HG03439 (cell line): ENCODE results near the gene ABHD12.

Experiments used
- ATAC-seq: cut with Tn5 transposase; IDR thresholded peaks from one replicate; pipeline ENCODE4 v1.9.1; 2021; ENCODE audit warnings: mild to moderate bottlenecking, moderate library complexity; ENCODE audit not compliant: unreplicated experiment

Gene ABHD12

GRCh38 chr20:25280574-25281535 lies 109.8 kb downstream of the ABHD12 start:
- no peak for ATAC-seq

DNA sequence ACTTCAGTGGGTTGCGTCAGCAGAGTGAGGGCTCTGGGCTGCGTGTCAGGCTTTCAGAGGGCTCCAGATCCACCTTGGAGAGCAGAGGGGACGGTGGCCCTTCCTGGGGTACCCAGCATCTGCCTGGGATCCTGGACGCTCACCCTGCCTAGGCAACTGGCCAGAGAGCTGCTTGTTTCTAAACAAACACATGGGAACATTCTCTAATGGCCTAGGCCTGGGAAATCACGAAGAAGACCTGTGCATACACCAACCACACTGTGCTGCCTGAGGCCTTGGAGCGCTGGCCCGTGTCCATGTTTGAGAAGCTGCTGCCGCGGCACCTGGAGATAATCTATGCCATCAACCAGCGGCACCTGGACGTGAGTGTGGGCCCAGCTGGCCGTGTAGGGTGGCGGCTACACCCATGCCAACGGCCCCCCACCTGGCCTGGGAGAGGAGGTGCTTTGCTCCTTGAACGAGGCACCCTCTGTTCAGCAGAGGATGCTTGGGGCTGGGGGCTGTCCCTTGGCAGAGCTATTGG lies 110.5 kb downstream of the ABHD12 start:
- no peak for ATAC-seq

DNA sequence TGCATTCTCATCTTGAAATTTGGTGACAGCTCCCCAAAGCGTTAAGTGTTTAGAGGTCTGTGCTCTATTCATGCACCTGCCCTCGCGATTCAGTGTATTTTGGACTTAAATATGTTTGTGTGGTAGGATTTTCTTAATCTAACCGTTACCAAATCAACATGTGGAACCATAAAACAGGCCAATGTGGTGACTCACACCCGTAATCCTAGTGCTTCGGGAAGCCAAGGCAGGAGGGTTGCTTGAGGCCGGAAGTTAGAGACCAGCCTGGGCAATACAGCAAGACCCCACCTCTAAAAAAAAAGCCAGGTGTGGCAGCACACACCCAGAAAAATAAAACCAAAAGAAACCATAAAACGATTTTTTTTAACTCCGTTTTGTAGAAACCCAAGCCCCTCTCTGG lies 111.2 kb downstream of the ABHD12 start:
- no peak for ATAC-seq

- ATAC-seq = no peak
Observed at GRCh38 chr20:25278636-25279361, 111.8 kb downstream of the ABHD12 start.

DNA sequence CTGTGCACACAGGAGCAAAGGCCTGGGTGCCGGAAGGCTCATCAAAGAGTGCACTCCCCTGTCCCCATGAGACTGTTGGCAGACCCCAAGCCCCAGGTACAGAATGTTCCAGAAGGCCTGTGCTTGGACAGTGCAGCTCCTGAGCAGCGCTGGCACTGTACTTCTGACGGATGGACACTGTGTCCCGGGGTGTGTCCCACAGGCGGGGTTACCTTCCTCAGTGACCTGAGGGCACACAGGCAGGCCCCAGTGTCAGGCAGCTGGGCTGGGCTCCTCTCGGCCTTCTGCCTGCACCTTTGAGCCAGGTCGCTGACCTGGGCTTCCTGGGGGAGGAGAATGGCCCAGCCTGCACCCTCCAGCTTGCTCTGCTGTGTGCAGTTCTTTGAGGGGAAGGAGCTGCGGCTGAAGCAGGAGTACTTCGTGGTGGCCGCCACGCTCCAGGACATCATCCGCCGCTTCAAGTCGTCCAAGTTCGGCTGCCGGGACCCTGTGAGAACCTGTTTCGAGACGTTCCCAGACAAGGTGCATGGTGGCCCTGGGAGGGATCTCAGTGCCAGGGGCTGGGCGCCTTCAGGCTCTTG lies 112.6 kb downstream of the ABHD12 start:
- no peak for ATAC-seq

GRCh38 chr20:25277051-25277801 lies 113.4 kb downstream of the ABHD12 start:
- ATAC-seq = no peak

- no peak for ATAC-seq
Observed at GRCh38 chr20:25276533-25277050, 114.0 kb downstream of the ABHD12 start.

GRCh38 chr20:25275813-25276532 lies 114.7 kb downstream of the ABHD12 start:
- ATAC-seq = no peak

DNA sequence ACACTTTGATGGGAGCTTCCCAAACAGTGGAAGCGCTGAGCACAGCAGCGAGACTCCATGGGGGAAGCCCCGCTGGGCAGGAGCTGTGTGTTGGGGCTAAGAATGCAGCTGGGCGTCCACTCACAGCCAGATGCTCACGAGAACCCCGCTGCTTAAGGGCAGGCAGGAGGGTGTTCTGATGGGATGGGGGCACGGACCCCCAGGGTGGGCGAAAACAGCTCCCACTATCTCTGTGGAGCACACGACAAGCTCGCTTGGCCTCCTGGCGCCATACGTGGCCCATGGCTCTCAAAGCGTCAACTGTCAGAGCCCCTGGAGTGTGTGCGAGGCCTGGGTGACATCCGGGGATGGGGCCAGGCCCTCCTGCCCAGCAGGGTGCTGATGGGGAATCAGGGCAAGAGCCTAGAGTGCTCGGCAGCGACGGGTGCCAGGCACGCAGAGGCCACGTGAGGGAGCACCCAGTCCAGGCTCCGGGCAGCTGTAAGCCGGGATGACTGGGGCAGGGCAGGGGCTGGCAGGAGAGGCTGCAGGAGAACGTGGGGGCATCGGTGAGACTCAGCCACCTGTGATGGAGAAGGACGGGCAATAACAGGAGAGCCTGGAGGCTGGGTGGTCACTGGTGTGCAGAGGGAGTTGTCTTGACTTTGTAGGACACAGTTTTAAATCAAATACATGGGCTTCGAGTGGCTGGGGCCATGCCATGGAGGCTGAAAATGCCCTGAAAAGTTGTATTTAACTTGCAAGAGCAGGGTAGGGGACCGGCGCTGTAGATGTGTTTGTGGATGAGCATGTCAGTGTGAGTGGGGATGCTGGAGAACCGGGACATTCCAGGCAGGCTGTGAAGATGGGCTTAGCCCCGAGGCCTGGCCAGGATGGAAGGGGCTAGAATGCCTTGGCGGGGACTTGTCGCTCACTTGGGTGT lies 115.5 kb downstream of the ABHD12 start:
- no peak for ATAC-seq

DNA sequence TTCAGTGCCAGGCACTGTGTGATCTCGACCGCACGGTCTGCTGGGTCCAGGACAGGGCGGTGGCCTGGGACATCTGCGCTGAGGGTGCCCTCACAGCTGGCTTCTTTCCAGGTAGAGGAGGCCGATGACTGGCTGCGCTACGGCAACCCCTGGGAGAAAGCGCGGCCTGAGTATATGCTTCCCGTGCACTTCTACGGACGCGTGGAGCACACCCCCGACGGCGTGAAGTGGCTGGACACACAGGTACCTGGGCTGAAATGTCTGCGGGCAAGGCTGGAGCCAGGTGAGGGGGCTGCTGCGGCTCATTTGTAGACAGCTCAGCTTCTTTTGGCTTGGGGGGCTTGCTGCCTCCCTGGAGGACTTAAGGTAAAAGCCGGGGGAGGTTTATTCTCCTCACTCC lies 116.2 kb downstream of the ABHD12 start:
- ATAC-seq = no peak

DNA sequence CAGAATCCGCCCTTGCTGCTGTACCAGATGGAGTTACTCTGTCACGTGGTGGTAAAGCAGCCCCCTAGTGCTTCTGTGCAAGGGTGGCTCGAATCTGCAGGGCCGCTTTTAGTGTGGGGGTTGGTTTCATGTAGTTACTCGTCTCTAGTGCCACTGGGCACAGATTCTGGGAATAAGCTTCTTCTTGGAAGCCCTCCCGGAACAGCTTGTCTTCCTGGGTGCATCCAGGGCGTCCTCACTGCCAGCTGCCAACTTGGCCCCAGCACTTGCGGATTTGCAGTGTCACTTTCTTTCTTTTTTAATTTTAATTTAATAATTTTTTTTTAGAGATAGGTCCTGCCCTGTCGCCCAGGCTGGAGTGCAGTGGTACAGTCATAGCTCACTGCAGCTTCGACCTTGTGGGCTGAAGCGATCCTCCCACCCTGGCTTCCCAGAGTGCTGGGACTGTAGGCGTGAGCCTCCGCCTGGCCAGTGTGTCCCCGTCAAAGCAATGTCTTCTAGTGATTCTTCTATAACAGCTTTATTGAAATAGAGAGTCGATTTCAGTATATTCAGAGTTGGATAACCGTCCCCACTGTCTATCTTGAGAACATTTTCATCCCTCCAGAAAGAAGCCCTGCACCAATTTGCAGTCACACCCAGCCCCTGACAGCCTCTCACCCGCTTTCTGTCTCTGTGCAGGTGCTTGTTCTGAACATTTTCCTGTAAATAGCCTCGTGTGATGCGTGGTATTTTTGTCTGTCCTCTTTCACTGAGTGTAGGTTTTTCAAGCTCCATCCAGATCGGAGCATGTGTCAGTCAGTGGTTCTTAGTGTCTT lies 116.9 kb downstream of the ABHD12 start:
- no peak for ATAC-seq

DNA sequence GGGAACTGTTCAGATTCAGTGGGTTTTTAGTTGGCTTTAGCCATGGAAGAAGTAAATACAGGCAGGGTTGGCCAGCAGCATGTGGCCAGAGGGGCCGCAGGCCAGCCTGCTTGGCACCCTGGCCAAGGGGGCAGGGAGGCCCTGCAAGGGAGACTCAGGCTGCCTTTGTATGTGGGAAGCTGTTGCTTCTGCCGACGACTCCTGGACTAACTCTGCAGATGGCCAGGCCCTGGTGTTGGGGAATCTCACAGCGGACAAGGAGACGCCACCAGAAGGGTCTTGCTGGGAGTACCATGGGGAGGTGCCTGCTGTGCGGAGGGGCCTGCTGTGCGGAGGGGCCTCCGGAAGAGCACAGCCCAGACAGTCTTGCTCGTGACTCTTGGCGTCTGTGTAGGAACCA lies 117.6 kb downstream of the ABHD12 start:
- no peak for ATAC-seq

DNA sequence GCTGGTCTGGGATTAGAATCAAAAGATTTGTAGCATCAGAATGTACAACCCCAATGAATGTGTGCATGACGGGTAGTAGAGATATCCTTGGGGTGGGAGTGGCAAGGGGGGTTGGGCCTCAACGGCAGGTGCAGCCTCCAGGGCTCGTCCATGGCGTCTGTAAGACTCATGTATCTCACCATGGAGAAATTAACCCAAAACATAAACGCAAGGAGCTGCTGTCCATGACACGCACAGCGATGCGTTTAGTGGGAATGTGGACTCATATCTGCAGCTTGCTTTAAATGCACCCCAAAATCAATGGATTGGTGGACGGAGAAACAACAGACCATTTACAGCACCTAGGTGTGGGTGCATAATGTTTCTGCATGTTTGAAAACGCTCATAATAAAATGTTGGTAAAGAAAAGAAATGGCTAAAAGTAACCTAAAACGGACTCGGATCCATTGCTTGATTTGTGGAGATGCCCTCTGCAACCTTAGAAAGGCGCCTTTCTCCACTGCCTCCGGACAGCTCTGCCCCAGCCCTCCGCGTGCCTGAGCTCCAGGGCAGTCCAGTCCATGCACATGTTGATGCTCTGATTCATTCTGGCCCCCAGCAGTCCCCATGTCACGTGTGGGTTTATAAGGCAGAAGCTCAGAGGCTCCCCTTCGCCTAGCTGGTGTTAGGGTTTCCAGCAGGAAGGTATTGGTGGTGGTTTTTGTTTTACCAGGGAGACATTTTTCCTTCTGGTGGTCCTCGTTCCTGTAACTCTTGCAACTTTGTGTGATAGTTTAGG lies 118.2 kb downstream of the ABHD12 start:
- no peak for ATAC-seq

DNA sequence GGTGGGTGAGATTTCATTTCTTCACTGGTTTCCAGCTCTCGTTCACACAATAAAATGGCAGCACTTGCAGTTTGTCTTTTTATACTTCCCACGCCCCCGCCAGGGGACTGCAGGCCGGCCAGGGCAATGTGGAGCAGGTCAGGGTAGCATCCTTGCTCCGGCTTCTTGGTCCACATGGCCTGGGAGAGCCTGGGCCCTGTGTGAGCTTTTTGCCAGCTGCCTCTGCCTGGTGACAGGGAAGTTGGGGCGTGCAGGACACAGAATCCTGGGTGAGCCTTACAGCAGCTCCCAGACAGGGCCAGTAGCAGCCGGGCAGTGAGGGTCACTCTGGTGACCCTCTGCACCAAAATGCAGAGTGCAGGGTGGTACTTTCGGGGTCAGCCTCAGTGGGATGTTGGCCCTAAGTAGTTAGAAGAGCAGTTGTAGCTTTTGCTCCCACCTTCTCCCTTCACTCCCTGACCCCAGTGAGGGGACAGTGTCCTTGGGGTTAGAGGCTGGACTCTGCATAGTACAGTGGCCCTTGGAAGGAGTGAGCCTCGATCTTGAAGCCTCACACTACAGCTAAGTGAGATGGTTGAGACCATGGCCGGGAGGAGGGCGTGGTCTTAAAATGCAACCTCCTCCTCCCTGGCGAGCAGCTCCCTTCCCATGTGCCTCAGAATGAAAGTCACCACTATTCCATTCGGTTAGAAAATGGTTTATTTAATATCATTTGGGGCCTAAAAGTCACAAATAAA lies 119.0 kb downstream of the ABHD12 start:
- no peak for ATAC-seq

- ATAC-seq = no peak
Observed at GRCh38 chr20:25270829-25271251, 119.8 kb downstream of the ABHD12 start.

- no peak for ATAC-seq
Observed at GRCh38 chr20:25269833-25270170, 120.8 kb downstream of the ABHD12 start.
